Mesenchymal stem cell (in vitro differentiated cells and primary cell): Measurements from ENCODE around the gene EPB41L1.

Experiments used
- DNase-seq: peaks from one replicate; pipeline ENCODE4 v3.0.0-alpha.2; 2013
- H2AFZ ChIP-seq: one replicate; pipeline ENCODE4 v1.6.1; 2013; ENCODE audit warnings: low read depth, mild to moderate bottlenecking, control low read depth, inconsistent platforms, low read length, moderate library complexity
- H2AK5ac ChIP-seq: 2 replicates; pipeline ENCODE4 v1.6.1; 2013; ENCODE audit warnings: low read length, moderate library complexity, mild to moderate bottlenecking, inconsistent platforms; ENCODE audit not compliant: severe bottlenecking
- H2BK120ac ChIP-seq: one replicate; pipeline ENCODE4 v1.6.1; 2013; ENCODE audit warnings: low read depth, mild to moderate bottlenecking, inconsistent platforms, low read length, moderate library complexity
- H2BK12ac ChIP-seq, 2 experiments: one replicate each; pipeline ENCODE4 v1.6.1; 2013; ENCODE audit warnings: inconsistent platforms in 2 of 2, low read length in 2 of 2, mild to moderate bottlenecking in 2 of 2, moderate library complexity in 2 of 2, control low read depth in 1 of 2
- H2BK15ac ChIP-seq: one replicate; pipeline ENCODE4 v1.6.1; 2013; ENCODE audit warnings: mild to moderate bottlenecking, low read depth, inconsistent platforms; ENCODE audit not compliant: poor library complexity, severe bottlenecking
- H2BK5ac ChIP-seq: 2 replicates; pipeline ENCODE4 v1.6.1; 2013; ENCODE audit warnings: low read depth, mild to moderate bottlenecking, low read length, control low read depth, inconsistent platforms; ENCODE audit not compliant: poor library complexity, severe bottlenecking
- H3K14ac ChIP-seq, 2 experiments: one replicate each; pipeline ENCODE4 v1.6.1; 2013; ENCODE audit warnings: inconsistent platforms in 2 of 2, low read length in 2 of 2, control low read depth in 1 of 2, mild to moderate bottlenecking in 1 of 2, moderate library complexity in 1 of 2
- H3K18ac ChIP-seq, 2 experiments: one replicate each; pipeline ENCODE4 v1.6.1; 2013; ENCODE audit warnings: inconsistent platforms in 2 of 2, low read length in 2 of 2, control low read depth in 1 of 2, low read depth in 1 of 2, mild to moderate bottlenecking in 1 of 2
- H3K23ac ChIP-seq, 2 experiments: one replicate each; pipeline ENCODE4 v1.6.1; 2013; ENCODE audit warnings: inconsistent platforms in 2 of 2, low read length in 2 of 2, mild to moderate bottlenecking in 2 of 2, moderate library complexity in 2 of 2, control low read depth in 1 of 2
- H3K27ac ChIP-seq: 2 replicates; pipeline ENCODE4 v1.5.1; 2013; ENCODE audit warnings: mild to moderate bottlenecking, moderate library complexity, low read length, control low read depth, inconsistent platforms; ENCODE audit not compliant: poor library complexity, severe bottlenecking
- H3K27me3 ChIP-seq, 2 experiments: 2 replicates each; pipeline versions ENCODE4 v1.6.1 to v1.7.0; 2013; ENCODE audit warnings: low read length in 2 of 2, mild to moderate bottlenecking in 2 of 2, moderate library complexity in 2 of 2, control low read depth in 1 of 2, inconsistent platforms in 1 of 2; ENCODE audit not compliant: control insufficient read depth in 1 of 2, insufficient read depth in 1 of 2
- H3K36me3 ChIP-seq, 2 experiments: 2 replicates each; pipeline versions ENCODE4 v1.6.1 to v1.7.0; 2013; ENCODE audit warnings: low read length in 2 of 2, control low read depth in 1 of 2, inconsistent platforms in 1 of 2, low read depth in 1 of 2, mild to moderate bottlenecking in 1 of 2; ENCODE audit not compliant: insufficient read depth in 2 of 2, control insufficient read depth in 1 of 2
- H3K4ac ChIP-seq, 2 experiments: one replicate each; pipeline ENCODE4 v1.6.1; 2013; ENCODE audit warnings: inconsistent platforms in 2 of 2, low read length in 2 of 2, mild to moderate bottlenecking in 2 of 2, moderate library complexity in 2 of 2, control low read depth in 1 of 2, low read depth in 1 of 2
- H3K4me1 ChIP-seq: 2 replicates; pipeline ENCODE4 v1.6.1; 2013; ENCODE audit warnings: low read depth, low read length, control low read depth; ENCODE audit not compliant: control insufficient read depth, insufficient read depth
- H3K4me2 ChIP-seq: 2 replicates; pipeline ENCODE4 v1.6.1; 2013; ENCODE audit warnings: low read length, mild to moderate bottlenecking, inconsistent platforms; ENCODE audit not compliant: poor library complexity, severe bottlenecking
- H3K4me3 ChIP-seq, 2 experiments: 2 replicates each; pipeline versions ENCODE4 v1.5.1 to v1.7.0; 2013; ENCODE audit warnings: low read length in 2 of 2, mild to moderate bottlenecking in 2 of 2, control low read depth in 1 of 2, low read depth in 1 of 2; ENCODE audit not compliant: insufficient read depth in 1 of 2
- H3K79me1 ChIP-seq: replicated peaks from 2 replicates; pipeline ENCODE4 v1.6.1; 2013; ENCODE audit warnings: mild to moderate bottlenecking, control low read depth, low read length, inconsistent platforms; ENCODE audit not compliant: poor library complexity, severe bottlenecking
- H3K9ac ChIP-seq: 2 replicates; pipeline ENCODE4 v1.7.0; 2013; ENCODE audit warnings: mild to moderate bottlenecking, low read length, moderate library complexity
- H3K9me3 ChIP-seq: 2 replicates; pipeline ENCODE4 v1.7.0; 2013; ENCODE audit warnings: mild to moderate bottlenecking, low read length; ENCODE audit not compliant: control insufficient read depth
- H4K8ac ChIP-seq: one replicate; pipeline ENCODE4 v1.6.1; 2013; ENCODE audit warnings: inconsistent platforms, mild to moderate bottlenecking, low read length, moderate library complexity
- H4K91ac ChIP-seq: one replicate; pipeline ENCODE4 v1.6.1; 2013; ENCODE audit warnings: mild to moderate bottlenecking, low read length, inconsistent platforms
- WGBS: methylation state at CpG from one replicate; pipeline ENCODE4 v1.1.7; 2013; ENCODE audit warnings: mixed read lengths; 5-methylcytosine and 5-hydroxymethylcytosine counted together

EPB41L1 gene

GRCh38 chr20:36153204-36153603 lies 1.3 kb upstream of the EPB41L1 start:
- H2BK5ac ChIP-seq = no peak overlapping the region
- DNase-seq = no peak
- H3K4me2 ChIP-seq = no peak overlapping the region
- H4K91ac ChIP-seq = no peak overlapping the region
- H3K9ac ChIP-seq = no peak overlapping the region
- no peaks in the 10 kb centered on the region for H3K36me3 ChIP-seq
- H3K4ac ChIP-seq = no peak overlapping the region
- H3K23ac ChIP-seq = no peak overlapping the region
- H3K27ac ChIP-seq = no peak overlapping the region
- no peak overlapping the region for H2BK15ac ChIP-seq
- H3K27me3 ChIP-seq = peaks cover 0 to 6% of the 10 kb centered on the region in 2 experiments
- H3K4me3 ChIP-seq = no peak overlapping the region
- no peak overlapping the region for H2BK120ac ChIP-seq
- no peak overlapping the region for H2AFZ ChIP-seq
- 95% methylated on average over 4 of the region's 4 CpGs for WGBS
- H3K9me3 ChIP-seq = no peaks in the 10 kb centered on the region
- no peak overlapping the region for H4K8ac ChIP-seq
- no peak overlapping the region for H3K14ac ChIP-seq
- peaks cover 22% of the 10 kb centered on the region for H3K79me1 ChIP-seq
- no peak overlapping the region for H2BK12ac ChIP-seq
- H3K18ac ChIP-seq = peak overlapping the region in 1 of 2 experiments; percentile 22
- H2AK5ac ChIP-seq = no peak overlapping the region
- peaks cover 26% of the 10 kb centered on the region for H3K4me1 ChIP-seq

DNA sequence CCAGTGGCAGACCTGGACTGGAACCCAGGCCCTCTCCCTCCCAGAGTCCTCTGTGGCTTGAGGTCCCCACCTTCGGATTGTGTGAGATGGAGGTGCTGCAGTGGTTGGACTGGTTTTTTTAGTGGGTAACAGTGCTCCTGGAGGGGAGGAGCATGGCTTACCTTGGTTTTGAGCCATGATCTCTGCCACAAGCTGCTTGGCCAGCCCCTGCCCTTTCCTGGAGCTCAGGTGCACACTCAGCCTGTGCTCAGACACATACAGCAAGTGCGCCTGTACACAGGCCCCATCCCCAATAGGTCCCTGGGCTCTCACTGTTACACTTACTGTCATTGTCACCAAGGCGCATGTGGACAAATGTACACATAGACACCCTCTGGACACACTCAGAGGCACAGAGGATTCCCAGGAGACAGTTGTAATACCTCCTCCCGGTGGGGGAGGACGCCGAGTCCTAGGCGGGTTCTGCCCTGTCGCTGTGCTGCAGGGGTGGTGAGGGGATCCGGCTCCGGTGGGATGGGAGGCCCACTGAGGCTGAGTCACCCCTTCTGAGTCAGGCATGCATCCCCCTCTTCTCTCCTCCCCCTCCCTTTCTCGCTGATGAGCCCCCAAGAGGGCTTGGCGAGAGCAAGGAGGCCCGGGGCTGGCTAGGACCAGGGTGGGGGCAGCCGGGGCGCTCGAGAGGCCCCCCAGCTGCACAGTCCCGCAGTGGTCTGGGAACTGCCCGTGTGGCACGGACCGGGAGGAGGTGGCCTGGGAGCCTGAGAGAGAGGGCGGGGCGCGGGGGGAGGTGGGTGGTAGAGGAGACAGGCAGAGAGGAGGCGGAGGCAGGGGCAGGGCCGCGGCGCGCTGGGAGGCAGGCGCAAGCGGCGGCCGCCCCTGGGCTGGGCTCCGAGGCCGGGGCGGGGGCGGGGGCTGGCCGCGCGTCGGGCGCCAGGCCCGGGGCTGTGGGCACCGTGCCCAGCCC lies 522 bp upstream of the EPB41L1 start:
- peak overlapping the region in 1 of 2 experiments; percentile 52 for H3K4ac ChIP-seq
- no peak overlapping the region for H2BK120ac ChIP-seq
- 13% methylated on average over 21 of the region's 43 CpGs for WGBS
- H3K36me3 ChIP-seq = no peaks in the 10 kb centered on the region
- peak overlapping the region; percentile 71 for H3K4me2 ChIP-seq
- H3K27ac ChIP-seq = no peak overlapping the region
- H2AK5ac ChIP-seq = peak overlapping the region; percentile 9
- peak overlapping the region; percentile 16 to 41 for H3K18ac ChIP-seq
- H2BK12ac ChIP-seq = peak overlapping the region in 1 of 2 experiments; percentile 27
- H2BK15ac ChIP-seq = peak overlapping the region; percentile 62
- peak overlapping the region; percentile 72 to 77 for H3K4me3 ChIP-seq
- H3K79me1 ChIP-seq = peaks cover 25% of the 10 kb centered on the region
- H2AFZ ChIP-seq = peak overlapping the region; percentile 86
- H3K27me3 ChIP-seq = peaks cover 0 to under 1% of the 10 kb centered on the region in 2 experiments
- H4K91ac ChIP-seq = peak overlapping the region; percentile 5
- H3K23ac ChIP-seq = no peak overlapping the region
- H4K8ac ChIP-seq = peak overlapping the region; percentile 47
- H3K4me1 ChIP-seq = peaks cover 26% of the 10 kb centered on the region
- peak overlapping the region in 1 of 2 experiments; percentile 59 for H3K14ac ChIP-seq
- H2BK5ac ChIP-seq = no peak overlapping the region
- peak; percentile 75 for DNase-seq
- no peaks in the 10 kb centered on the region for H3K9me3 ChIP-seq
- H3K9ac ChIP-seq = peak overlapping the region; percentile 57

GRCh38 chr20:36155629-36155971 lies 1.1 kb downstream of the EPB41L1 start:
- H2BK5ac ChIP-seq = no peak overlapping the region
- H3K23ac ChIP-seq = no peak overlapping the region
- no peak for DNase-seq
- no peak overlapping the region for H3K27ac ChIP-seq
- peaks cover 26% of the 10 kb centered on the region for H3K4me1 ChIP-seq
- H3K9ac ChIP-seq = peak overlapping the region; percentile 86
- WGBS = 75% methylated on average over 6 of the region's 8 CpGs
- no peak overlapping the region for H2BK12ac ChIP-seq
- H2BK15ac ChIP-seq = no peak overlapping the region
- no peak overlapping the region for H3K18ac ChIP-seq
- no peak overlapping the region for H2AFZ ChIP-seq
- H3K36me3 ChIP-seq = no peaks in the 10 kb centered on the region
- no peak overlapping the region for H2AK5ac ChIP-seq
- no peaks in the 10 kb centered on the region for H3K27me3 ChIP-seq
- H3K14ac ChIP-seq = no peak overlapping the region
- H4K8ac ChIP-seq = no peak overlapping the region
- H3K79me1 ChIP-seq = peaks cover 25% of the 10 kb centered on the region
- H3K4me2 ChIP-seq = peak overlapping the region; percentile 86
- H2BK120ac ChIP-seq = no peak overlapping the region
- H3K9me3 ChIP-seq = no peaks in the 10 kb centered on the region
- no peak overlapping the region for H3K4ac ChIP-seq
- H4K91ac ChIP-seq = no peak overlapping the region
- peak overlapping the region in 1 of 2 experiments; percentile 89 for H3K4me3 ChIP-seq

DNA sequence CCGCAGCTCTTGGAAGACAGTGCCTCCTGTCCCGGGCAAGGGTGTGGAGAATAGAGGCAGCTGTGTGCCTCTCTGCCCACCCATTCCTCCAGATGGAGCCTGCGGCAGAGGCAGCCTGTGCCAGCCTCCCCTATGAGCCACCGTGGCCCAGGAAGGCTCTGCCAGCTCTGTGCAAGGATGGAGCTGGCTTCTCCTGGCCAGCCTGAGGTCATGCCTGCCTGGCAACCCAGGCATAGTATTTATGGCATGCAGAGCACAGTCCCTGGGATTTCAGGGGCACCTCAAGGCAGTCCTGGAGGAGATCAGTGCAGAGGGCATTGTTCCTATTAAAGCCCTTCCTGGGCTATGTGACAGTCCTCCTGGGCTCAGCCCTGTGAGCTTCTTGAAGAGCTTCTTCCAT lies 1.5 kb downstream of the EPB41L1 start:
- Histone ChIP-seq H3K9ac (no peak overlapping the region), H3K4ac (no peak overlapping the region), H3K9me3 (no peaks in the 10 kb centered on the region), H4K8ac (no peak overlapping the region), H2AK5ac (no peak overlapping the region), H3K14ac (no peak overlapping the region), H2BK15ac (no peak overlapping the region), H3K18ac (no peak overlapping the region), H3K79me1 (peaks cover 25% of the 10 kb centered on the region), H2BK12ac (no peak overlapping the region), H3K27ac (no peak overlapping the region), H2AFZ (no peak overlapping the region), H3K36me3 (no peaks in the 10 kb centered on the region), H3K4me1 (peaks cover 22% of the 10 kb centered on the region), H4K91ac (no peak overlapping the region), H2BK5ac (no peak overlapping the region), H3K4me3 (peak overlapping the region in 1 of 2 experiments; percentile 89), H3K27me3 (no peaks in the 10 kb centered on the region), H2BK120ac (no peak overlapping the region), H3K4me2 (no peak overlapping the region), H3K23ac (no peak overlapping the region)
- 82% methylated on average over 4 of the region's 4 CpGs for WGBS
- DNase-seq = no peak
